ENCODE data around the gene GULP1. TPM values are rescaled to one million over a fixed set of nuclear protein-coding genes. Genes with fewer than 3 reads are reported as not detected.
A peak's percentile ranks its signal among the peaks of the same experiment; 100 is the strongest.
"Not testable (repeated sequence)": the region's sequence is repeated elsewhere in the genome, so short reads cannot be mapped to it uniquely, and the experiment has no call there.

The GULP1 gene
- 11.1 TPM for total RNA-seq
- long read RNA-seq, partial matches to known transcripts = 0 of 9 reads
- long read RNA-seq, other reads (novel, unspliced or antisense) = 5 of 9 reads

- peak; percentile 92 for DNase-seq (ENCODE audit: low spot score)
Measured at GRCh38 chr2:188291617-188292347, at the start of gene GULP1. Gene GULP1 (plus strand): TSS chr2:188291874. CDS start chr2:188477703, 185,829 bp downstream.

GRCh38 chr2:188243381-188243780 is 48.3 kb upstream of the GULP1 start:
- DNase-seq (ENCODE audit: low spot score) = no peak

- no peak for DNase-seq (ENCODE audit: low spot score)
Measured at GRCh38 chr2:188244383-188244782, 47.3 kb upstream of the GULP1 start.

- no peak for DNase-seq (ENCODE audit: low spot score)
Measured at GRCh38 chr2:188245230-188245629, 46.4 kb upstream of the GULP1 start.

- no peak for DNase-seq (ENCODE audit: low spot score)
Measured at GRCh38 chr2:188248513-188248912, 43.2 kb upstream of the GULP1 start.

- no peak for DNase-seq (ENCODE audit: low spot score)
Measured at GRCh38 chr2:188251034-188251433, 40.6 kb upstream of the GULP1 start.

- DNase-seq (ENCODE audit: low spot score) = no peak
Measured at GRCh38 chr2:188256420-188256819, 35.3 kb upstream of the GULP1 start.

- no peak for DNase-seq (ENCODE audit: low spot score)
Measured at GRCh38 chr2:188265315-188265714, 26.4 kb upstream of the GULP1 start.

GRCh38 chr2:188267776-188268175 is 23.9 kb upstream of the GULP1 start:
- no peak for DNase-seq (ENCODE audit: low spot score)

- DNase-seq (ENCODE audit: low spot score) = no peak
Measured at GRCh38 chr2:188269004-188269403, 22.7 kb upstream of the GULP1 start.

- DNase-seq (ENCODE audit: low spot score) = no peak
Measured at GRCh38 chr2:188272121-188272520, 19.6 kb upstream of the GULP1 start.

GRCh38 chr2:188274274-188274673 is 17.4 kb upstream of the GULP1 start:
- DNase-seq (ENCODE audit: low spot score) = no peak

GRCh38 chr2:188276255-188276654 is 15.4 kb upstream of the GULP1 start:
- DNase-seq (ENCODE audit: low spot score) = no peak

GRCh38 chr2:188277786-188278185 is 13.9 kb upstream of the GULP1 start:
- DNase-seq (ENCODE audit: low spot score) = no peak

- DNase-seq (ENCODE audit: low spot score) = no peak
Measured at GRCh38 chr2:188278388-188279092, 13.1 kb upstream of the GULP1 start.

- no peak for DNase-seq (ENCODE audit: low spot score)
Measured at GRCh38 chr2:188279093-188279445, 12.6 kb upstream of the GULP1 start.

GRCh38 chr2:188280811-188281222 is 10.9 kb upstream of the GULP1 start:
- no peak for DNase-seq (ENCODE audit: low spot score)

- DNase-seq (ENCODE audit: low spot score) = no peak
Measured at GRCh38 chr2:188282907-188283306, 8.8 kb upstream of the GULP1 start.

GRCh38 chr2:188284251-188284650 is 7.4 kb upstream of the GULP1 start:
- DNase-seq (ENCODE audit: low spot score) = not testable (repeated sequence)

GRCh38 chr2:188285049-188285448 is 6.6 kb upstream of the GULP1 start:
- no peak for DNase-seq (ENCODE audit: low spot score)

GRCh38 chr2:188285774-188286173 is 5.9 kb upstream of the GULP1 start:
- no peak for DNase-seq (ENCODE audit: low spot score)

GRCh38 chr2:188291142-188291616 is 495 bp upstream of the GULP1 start:
- DNase-seq (ENCODE audit: low spot score) = no peak

All from mesenteric fat pad (tissue), 1 donor.